ENCODE results near the gene ZNF727. TPM values are rescaled to one million over a fixed set of nuclear protein-coding genes. Genes with fewer than 3 reads are reported as not detected.
"Not testable (repeated sequence)": the region's sequence is repeated elsewhere in the genome, so short reads cannot be mapped to it uniquely, and the experiment has no call there.

ZNF727 gene
- total RNA-seq, 4 donors from 2014 or later, result 0.96 to 7.7 (median 2.7) TPM

DNA sequence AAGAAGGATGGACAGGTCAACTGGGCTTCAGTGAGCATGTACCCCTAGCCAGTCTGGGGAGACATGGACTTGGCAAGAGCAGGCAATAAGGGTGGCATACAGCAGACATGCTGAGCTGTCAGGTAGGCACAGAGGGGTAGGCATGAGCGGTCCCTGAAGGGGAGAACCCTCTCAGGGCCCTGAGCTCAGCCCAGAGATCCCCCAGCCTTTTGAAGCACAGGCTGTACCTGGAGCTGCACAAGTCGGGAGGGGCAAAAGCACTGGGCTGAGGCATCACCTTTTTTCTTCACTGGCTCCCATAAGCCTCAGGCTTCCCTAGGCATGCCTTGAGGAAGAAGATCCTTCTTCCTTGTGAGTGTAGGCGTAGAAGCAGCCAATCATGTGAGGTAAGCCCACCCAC, 42.3 kb downstream of the ZNF727 start:
- ATAC-seq (ENCODE audit: low FRiP score) (no peak), DNase-seq (ENCODE audit: low spot score) (no peak)
- TF ChIP-seq, protein P1, sequence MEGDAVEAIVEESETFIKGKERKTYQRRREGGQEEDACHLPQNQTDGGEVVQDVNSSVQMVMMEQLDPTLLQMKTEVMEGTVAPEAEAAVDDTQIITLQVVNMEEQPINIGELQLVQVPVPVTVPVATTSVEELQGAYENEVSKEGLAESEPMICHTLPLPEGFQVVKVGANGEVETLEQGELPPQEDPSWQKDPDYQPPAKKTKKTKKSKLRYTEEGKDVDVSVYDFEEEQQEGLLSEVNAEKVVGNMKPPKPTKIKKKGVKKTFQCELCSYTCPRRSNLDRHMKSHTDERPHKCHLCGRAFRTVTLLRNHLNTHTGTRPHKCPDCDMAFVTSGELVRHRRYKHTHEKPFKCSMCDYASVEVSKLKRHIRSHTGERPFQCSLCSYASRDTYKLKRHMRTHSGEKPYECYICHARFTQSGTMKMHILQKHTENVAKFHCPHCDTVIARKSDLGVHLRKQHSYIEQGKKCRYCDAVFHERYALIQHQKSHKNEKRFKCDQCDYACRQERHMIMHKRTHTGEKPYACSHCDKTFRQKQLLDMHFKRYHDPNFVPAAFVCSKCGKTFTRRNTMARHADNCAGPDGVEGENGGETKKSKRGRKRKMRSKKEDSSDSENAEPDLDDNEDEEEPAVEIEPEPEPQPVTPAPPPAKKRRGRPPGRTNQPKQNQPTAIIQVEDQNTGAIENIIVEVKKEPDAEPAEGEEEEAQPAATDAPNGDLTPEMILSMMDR (IDR thresholded peaks at IDR 0.05), result no peak

- not testable (repeated sequence) for DNase-seq (ENCODE audit: low spot score); ATAC-seq (ENCODE audit: low FRiP score)
These were observed 43.6 kb downstream of the ZNF727 start for GRCh38 chr7:64088863-64089262.

Other genes starting within 250 kb of the ZNF727 start
- gene ZNF722, start 46.6 kb upstream of the ZNF727 start, total RNA-seq, result not detected
- not detected for gene ZNF735, start 161.8 kb downstream of the ZNF727 start, total RNA-seq
- gene ZNF679, start 183.0 kb downstream of the ZNF727 start, total RNA-seq, result not detected